ENCODE measurements around the gene CHPF.

CHPF gene

DNA sequence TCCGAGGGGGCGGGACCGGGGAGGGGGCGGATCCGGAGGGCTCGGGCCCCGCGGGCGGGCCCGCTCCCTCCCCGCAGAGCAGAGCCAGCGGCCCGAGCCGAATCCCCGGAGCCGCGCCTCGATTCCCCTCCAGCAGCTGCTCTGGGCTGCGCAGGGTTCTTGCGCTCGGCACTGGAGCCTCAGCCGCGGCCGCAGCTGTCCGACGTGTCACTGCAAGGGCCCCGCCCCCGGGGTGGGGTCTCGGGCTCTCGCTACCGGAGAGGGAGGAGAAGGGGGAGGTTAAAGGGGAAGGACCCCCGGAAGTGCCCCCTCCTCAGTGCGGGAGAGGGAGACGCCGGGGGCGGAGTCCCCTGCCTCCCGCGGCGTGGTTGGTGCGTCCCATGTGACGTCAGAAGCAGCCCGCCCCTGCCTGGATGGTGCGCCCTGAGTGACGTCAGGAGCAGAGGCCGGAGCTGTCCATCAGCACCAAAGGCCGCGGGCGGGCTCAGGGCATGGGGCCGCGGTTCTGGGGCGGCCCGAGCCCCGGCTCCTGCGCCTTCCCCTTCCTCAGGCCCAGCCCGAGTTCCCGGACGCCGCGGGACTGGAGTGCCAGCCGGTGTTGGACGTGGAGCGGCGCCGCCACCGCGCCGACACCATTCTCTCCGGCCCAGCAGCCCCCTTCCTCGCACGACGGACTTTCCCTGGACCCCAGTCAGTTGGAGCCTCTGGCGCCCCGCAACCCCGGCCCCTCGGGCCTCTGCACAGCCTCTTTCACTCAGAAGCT lies at the start of gene CHPF, which contains the start of gene TMEM198:
TSS of gene CHPF (minus strand) at position 214 of the 763 bp plus-strand sequence. CDS start 271 bp downstream, outside the sequence.
TSS of gene TMEM198 (plus strand) at position 433 of the 763 bp plus-strand sequence. CDS start 700 bp downstream, outside the sequence.
- DNase-seq, result peak; percentile 99

GRCh38 chr2:219593154-219593553 lies 49.5 kb upstream of the CHPF start:
- no peak for DNase-seq

GRCh38 chr2:219592736-219593135 lies 49.1 kb upstream of the CHPF start:
- no peak for DNase-seq

DNA sequence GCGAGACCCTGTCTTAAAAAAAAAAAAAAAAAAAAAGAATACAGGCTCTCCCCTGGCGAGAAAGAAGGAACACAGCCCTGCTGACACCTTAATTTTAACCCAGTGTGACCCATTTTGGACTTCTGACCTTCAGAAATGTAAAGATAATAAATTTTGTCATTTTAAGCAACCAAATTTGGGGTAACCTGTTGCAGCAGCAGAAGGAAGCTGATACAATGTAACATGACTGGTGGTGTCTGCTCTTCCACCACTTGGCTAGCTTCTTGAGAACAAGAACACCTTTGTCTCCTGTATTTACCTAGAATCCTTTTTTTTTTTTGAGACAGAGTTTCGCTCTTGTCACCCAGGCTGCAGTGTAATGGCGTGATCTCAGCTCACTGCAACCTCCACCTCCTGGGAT lies 47.5 kb upstream of the CHPF start:
- DNase-seq, result no peak

- DNase-seq, result no peak
Measured at GRCh38 chr2:219581346-219581745, 37.7 kb upstream of the CHPF start.

DNA sequence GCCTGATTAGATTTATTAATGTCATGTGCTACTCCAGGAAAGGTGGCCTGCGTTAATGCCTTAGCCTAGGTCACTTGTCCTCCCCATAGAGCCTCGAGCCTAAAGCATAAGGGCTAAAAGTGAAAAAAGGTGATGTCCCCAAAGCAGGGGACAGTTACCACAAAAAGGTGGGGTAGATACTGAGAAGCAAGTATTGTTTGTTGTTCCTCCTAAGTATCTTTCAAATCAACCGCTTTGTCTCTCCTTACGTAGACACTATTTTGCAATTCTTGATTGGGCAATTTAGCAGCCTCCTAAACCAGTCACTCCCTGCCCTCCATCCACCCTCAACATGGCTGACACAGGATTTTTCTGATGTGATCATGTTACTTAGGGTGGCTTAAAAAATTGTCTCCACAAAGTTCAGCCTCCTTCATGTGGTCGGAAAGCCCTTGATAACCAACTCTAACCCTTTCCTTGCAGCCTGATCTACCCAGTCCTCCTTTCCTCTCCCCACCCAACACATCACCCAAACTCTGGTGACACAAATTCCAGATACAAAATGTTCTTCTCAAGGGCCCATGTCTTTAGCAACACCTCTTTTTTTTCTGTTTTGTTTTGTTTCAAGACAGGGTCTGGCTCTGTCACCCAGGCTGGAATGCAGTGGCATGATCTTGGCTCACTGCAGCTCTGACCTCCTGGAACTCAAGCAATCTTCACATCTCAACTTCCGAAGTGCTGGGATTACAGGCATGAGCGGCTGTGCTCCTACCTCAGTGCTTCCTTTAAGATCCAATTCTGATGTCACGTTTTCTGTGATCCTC lies 35.4 kb upstream of the CHPF start:
- no peak for DNase-seq

DNA sequence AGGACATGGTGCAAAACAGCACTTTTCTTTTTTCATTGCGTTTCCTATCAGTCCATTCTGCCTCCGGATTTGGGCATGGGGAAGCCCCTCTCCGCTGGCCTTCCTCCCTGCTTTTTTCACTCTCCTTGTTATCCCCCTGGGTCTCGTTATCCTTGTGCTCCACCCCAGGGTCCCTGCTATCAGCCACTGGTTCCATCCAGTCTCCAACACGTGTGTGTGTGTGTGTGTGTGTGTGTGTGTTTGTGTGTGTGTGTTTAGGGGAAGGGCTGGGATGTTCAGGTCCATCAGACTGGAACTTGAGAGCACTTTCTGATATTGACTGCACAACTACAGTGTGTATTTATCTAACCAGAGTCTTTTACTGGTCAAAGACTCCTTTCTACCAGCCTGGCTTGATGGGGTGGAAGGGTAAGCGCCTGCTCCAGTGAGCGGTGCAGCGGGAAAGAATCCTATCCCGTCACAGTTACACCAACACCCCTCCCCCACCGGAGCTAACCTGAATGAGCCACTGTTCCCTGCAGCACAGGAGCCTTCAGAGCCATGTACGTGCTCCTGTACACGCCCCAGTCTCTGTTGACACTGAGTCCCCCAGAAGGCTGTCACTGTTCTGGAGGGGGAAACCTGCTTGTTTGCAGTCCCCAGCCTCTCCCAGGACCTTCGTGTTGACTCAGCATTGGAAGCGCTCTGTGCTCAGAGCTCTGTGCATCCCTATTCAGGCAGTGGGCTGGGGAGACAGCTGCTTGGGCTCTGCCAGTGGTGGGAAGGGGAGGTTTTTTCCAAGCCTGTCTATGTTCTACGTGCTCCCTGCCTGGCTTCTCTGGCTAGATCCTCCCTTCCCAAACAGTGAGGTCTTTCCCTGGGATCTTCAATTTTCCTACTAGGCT lies 33.1 kb upstream of the CHPF start:
- peak; percentile 24 for DNase-seq

- no peak for DNase-seq
Measured at GRCh38 chr2:219575566-219576504, 32.2 kb upstream of the CHPF start.

- no peak for DNase-seq
Measured at GRCh38 chr2:219574484-219575311, 31.1 kb upstream of the CHPF start.

GRCh38 chr2:219573166-219573565 lies 29.6 kb upstream of the CHPF start:
- DNase-seq, result no peak

GRCh38 chr2:219572237-219573001 lies 28.8 kb upstream of the CHPF start, which contains the start of gene INHA:
INHA (plus strand) TSS chr2:219572310; CDS start chr2:219572375, 65 bp downstream.
- no peak for DNase-seq

DNA sequence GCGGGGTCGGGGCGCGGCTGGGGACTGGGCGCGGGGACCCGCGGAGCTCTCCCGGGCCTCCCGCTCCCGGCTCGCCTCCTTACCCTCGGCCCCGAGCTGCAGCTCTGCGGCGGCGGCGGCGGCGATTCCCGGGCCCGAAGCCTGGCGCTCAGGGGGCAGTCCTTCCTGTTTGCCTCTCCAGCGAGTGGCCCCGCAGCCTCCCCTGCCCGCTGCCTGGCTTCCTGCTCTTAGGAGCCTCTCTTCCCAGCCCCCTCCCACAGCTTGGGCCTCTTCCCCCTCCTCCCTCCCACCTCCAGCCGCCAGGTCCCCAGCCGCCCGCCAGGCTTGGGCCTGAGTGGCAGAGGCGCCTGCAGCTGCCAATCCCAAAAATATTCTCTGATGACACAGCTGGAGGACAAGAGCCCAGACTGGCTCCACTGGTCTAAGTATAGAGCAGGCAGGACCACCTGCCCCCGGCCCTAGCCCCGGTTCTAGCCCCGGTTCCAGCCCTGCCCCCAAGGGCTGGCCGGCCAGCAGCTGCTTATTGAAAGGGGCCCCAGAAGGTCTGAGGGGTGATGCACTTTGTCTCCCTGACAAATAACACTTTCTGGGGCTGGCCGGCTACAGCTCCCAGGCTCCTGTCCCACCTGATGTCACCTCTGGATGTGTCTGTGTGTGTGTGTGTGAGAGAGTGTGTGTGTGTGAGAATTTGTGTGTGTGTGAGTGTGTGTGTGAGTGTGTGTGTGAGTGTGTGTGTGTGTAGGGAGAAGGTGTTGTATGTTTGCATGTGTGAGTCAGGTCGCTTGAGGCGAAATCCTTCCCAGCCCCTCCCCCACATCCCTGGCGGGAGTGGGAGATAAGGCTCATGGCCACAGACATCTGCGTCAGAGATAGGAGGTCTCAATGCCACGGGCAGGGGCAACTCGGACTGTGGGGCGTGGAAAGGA lies 28.0 kb upstream of the CHPF start, which contains the start of gene OBSL1:
TSS of gene OBSL1 (minus strand) at position 229 of the 926 bp plus-strand sequence. CDS start 307 bp downstream, outside the sequence.
- DNase-seq, result peak; percentile 82

DNA sequence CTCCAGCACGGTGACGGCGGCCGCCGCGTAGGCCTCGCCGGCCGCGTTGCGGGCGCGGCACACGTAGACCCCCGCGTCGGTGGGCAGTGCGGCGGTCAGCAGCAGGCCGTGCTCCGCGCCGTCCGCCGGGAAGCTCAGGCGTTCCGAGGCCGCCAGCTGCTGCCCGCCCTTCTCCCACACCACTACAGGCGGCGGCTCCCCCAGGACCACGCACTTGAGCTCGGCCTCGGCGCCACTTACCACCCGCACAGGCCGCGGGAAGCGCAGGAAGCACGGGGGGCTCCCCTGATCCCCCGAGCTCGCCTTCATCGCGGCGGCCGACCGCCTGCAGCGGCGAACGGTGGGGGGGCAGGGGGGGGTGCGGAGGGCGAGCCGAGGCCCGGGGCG lies 27.3 kb upstream of the CHPF start:
- DNase-seq, result peak; percentile 34

- peak; percentile 44 for DNase-seq
Measured at GRCh38 chr2:219570194-219570923, 26.8 kb upstream of the CHPF start.

- DNase-seq, result no peak
Measured at GRCh38 chr2:219569635-219570034, 26.0 kb upstream of the CHPF start.

DNA sequence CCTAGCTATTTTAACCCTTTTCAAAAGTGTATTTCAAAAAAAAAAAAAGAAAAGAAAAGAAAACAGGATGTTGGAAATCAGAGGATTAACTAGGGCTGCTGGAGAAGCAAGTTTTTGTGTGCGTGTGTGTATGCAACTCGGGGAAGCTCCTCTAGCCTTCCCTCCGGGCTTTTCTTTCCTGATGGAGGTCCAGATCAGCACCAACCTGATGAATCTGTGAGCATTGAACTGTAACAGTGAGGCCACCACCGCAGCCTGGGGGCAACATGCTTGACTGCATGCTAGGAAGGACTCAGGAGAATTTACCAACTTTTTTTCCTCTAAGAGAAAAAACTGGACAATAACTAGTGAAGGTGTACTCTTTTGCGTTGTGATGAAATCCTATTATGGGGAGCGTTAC lies 25.4 kb upstream of the CHPF start:
- no peak for DNase-seq

- DNase-seq, result no peak
Measured at GRCh38 chr2:219567791-219568361, 24.3 kb upstream of the CHPF start.

DNA sequence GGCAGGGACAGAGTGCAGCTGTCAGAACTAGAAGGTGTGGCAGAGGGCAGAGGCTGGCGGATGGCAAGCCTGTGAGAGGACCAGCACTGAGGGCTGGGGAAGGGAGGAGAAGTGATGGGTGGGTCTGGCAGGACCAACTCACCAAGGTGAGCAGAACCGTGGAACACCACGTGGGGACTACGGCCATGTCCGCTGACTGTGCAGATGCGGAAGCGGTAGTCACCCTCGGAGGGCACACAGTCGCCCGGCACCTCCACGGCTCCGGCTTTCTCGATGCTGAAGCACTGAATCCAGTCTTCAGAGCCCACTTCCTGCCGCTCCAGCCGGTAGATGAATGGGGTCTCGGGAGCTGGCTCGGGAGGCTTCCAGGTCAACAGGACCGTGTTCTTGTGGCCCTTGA lies 23.5 kb upstream of the CHPF start:
- DNase-seq, result no peak

Data from fibroblast of skin of right biceps (primary cell).